Measurements from ENCODE around the gene RSL1D1.
"Not testable (repeated sequence)": the region's sequence is repeated elsewhere in the genome, so short reads cannot be mapped to it uniquely, and the experiment has no call there.

The RSL1D1 gene

DNA sequence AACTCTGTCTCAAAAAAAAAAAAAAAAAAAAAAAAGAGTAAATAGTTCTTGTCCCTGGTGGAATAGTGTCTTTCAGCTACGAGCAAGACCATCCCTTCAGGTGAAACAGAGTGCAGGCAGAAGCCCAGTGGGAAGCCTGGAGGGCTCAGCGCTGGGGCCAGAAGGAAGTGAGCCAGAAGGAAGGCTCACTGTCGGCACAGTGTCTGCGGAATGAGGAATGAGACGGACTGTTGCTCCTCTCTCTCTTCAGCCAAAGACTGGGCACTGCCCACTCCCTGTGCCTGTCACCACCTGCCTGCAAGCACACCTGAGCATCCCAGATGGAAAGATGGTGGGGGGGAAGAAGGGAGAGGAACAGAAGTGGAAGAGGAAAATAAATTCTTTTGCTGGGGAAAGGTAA lies 7.5 kb downstream of the RSL1D1 start:
- no peak for DNase-seq (ENCODE audit: low spot score)

DNA sequence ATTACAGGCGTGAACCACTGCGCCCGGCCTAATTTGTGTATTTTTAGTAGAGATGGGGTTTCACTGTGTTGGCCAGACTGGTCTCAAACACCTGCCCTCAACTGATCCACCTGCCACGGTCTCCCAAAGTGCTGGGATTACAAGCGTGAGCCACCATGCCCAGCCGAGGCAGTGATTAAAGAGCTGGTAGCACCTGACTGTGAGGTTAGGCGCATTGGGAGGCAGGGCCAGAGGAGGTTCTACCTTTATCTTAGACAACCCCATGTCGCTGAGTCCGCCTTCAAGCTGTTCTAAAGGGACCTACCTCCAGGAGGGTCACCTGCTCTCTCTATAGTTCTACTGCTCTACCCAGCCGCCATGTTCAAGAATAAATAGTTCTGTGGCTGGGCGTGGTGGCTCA lies 8.1 kb downstream of the RSL1D1 start:
- no peak for DNase-seq (ENCODE audit: low spot score)

DNA sequence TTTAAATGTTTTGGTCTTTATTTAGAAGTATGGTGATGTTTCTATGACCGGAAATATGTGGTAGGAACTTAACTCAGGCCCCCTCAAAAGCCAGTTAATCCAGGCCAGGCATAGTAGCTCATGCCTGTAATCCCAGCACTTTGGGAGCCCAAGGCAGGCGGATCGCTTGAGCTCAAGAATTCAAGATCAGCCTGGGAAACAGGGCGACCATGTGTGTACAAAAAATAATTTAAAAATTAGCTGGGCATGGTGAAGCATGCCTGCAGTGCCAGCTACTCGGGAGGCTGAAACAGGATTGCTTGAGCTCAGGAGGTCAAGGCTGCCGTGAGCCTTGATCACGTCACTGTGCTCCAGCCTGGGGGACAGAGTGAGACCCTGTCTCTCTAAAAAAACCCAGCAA lies 10.3 kb downstream of the RSL1D1 start:
- DNase-seq (ENCODE audit: low spot score) = no peak

DNA sequence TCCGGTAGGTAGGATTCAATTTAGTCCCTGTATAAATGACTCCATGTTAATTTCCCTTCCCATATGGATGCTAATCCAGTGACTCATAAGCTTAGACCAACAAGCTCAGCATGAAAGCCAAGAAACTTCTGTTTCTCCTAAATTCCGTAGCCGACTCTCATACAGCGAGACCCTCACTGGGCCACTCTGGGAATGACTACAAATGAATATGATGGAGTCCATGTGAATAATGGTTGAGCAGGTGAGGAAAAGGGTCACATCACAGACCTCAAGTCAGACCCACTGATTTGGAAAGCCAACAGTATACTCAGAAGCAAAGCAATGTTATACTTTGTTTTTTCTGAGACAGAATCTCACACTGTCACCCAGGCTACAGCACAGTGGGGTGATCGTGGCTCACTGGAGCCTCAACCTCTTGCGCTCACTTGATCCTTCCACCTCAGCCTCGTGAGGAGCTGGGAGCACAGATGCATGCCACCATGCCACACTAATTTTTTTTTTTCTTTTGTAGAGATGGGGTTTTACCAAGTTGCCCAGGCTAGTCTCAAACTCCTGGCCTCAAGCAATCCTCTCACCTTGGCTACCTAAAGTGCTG lies 14.6 kb downstream of the RSL1D1 start:
- DNase-seq (ENCODE audit: low spot score) = no peak

DNA sequence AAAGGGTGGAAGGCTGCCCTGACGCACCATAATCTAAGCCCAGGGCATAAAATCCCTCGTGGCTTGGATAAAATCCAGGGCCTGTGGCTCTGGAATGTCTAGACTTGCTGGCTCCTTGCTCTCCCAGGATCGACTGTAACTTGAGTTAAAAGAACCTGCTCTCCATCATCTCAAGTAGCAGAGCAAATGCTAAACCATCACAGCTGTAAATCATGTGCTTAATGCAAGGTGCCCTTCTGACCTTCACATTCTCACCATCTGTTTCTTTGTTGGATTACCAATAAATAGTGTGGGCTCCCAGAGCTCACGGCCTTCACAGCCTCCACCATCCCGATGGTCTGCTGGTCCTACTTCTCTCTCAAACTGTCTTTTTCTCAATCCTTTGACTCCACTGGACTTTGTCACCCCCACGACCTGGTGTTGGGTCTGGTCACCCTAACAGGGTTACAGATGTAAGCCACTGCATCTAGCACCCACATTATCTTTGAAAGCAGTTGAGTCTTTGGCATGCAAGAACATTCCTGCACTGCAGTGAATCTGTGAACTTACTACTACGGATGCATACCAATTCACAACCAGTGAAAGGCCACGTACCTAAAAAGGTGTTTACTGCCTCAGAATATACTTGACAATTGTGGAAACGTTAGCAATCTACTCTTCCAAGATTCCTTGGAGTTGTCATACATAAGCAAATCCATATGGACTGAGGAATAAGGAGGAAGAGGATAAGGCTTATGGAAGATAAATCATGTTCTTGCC lies 15.3 kb downstream of the RSL1D1 start:
- DNase-seq (ENCODE audit: low spot score) = no peak

DNA sequence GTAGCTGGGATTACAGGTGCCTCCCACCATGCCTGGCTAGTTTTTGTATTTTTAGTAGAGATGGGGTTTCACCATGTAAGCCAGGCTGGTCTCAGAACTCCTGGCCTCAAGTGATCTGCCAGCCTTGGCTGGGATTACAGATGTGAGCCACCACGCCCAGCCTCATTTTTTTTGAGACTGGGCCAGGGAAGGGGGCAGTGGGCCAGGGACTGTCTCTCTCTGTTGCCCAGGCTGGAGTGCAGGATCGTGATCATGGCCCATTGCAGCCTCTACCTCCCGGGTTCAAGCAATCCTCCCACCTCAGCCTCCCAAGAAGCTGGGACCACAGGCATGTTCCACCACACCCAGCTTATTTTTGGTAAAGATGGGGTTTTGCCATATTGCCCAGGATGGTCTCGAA lies 16.0 kb downstream of the RSL1D1 start:
- DNase-seq (ENCODE audit: low spot score) = no peak

DNA sequence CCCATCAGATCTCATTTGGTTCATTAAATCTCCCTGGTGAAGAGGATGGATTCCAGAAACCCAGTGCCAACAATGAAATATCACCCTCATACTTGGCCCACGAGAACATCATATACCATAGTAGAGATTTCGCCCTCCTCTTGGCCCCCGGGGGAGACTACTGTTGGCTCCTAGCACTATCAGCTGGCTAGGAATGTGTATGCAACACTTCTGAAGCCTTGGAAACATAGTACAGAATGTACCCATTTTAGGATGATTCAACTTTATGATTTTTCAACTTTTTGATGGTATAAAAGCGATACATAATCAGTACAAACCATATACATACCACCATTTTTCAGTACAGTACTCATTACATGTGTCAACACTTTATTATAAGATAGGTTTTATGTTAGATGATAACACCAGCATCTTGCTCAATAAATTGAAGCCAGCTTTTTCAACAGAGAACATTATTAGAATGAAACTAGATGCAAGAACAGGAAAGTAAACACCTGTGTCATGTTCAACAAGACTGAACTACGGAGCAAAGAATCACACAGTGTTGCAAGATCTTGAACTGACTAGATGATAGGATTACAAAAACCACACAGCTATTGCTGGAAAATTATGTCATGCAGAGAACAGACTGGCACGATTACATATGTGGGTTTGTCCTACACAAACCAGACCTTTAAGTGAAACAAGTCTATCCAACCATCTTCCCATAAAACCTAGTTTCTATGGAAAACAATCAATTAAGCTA lies 17.2 kb downstream of the RSL1D1 start:
- no peak for DNase-seq (ENCODE audit: low spot score)

DNA sequence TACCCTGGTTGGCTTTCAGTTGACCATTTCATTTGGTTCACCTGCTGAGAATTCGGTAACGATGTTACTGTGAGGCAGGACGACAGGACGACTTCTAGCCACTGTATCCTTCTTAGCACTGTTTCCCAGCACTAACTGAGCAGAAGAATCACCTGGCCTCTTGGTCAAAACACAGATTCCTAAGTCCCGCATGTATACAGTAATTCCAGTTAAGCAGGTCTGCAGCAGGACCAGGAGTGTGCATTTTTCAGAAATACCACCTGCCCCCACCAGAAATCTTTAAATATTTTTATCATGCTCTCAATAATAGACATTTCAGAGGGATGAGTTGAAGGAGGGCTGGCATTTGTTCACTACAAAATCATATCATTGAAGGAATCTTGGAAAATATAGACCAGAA lies 22.6 kb downstream of the RSL1D1 start:
- DNase-seq (ENCODE audit: low spot score) = no peak

DNA sequence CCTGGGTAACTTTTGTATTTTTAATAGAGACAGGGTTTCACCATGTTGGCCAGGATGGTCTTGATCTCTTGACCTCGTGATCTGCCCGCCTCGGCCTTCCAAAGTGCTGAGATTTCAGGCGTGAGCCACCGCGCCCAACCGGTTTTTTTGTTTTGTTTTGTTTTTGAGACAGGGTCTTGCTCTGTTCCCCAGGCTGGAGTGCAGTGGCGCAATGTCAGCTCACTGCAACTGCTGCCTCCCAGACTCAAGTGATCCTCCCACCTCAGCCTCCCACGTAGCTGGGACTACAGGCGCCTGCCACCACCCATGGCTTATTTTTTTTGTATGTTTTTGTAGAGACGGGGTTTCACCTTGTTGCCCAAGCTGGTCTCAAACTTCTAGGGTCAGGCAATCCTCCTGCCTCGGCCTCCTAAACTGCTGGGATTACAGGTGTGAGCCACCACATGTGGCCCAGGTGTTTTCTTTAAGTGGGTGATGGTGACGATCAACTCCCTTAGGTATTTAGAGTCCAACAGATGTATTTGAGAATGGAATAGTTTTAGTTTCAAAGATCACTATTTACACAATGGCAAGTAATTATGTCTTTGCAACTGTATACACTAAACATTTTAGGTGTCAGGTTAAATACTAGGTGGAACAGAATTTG lies 25.7 kb downstream of the RSL1D1 start:
- not testable (repeated sequence) for DNase-seq (ENCODE audit: low spot score)

DNA sequence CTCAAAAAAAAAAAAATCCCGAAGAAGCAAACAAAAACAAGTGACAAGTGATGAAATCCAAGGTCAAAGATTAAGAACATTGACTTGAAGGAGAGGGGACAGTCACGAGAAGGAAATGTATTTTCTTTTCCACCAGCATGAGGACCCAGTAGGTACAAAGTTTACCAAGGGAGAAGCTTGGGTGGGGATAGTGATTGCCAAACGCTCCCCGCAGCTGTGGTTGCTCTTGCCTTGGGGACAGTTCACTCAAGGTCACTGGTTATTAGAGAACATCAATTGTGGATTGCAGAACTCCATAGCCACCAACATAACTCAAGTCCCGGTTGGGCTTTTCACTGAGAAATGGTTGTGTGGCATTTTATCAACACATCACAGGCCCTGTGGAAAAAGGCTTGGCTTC lies 27.0 kb downstream of the RSL1D1 start:
- DNase-seq (ENCODE audit: low spot score) = no peak

DNA sequence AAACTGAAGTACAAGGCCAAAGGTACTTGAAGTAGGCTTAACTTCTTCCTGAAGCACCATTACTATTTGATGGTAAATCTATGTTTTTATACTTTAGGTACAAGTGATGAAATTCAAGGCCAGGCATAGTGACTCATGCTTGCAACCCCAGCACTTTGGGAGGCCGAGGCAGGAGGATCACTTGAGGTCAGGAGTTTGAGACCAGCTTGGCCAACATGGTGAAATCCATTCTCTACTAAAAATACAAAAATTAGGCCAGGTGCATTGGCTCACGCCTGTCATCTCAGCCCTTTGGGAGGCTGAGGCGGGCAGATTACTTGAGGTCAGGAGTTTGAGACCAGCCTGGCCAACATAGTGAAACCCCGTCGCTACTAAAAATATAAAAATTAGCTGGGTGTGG lies 27.7 kb downstream of the RSL1D1 start:
- not testable (repeated sequence) for DNase-seq (ENCODE audit: low spot score)

DNA sequence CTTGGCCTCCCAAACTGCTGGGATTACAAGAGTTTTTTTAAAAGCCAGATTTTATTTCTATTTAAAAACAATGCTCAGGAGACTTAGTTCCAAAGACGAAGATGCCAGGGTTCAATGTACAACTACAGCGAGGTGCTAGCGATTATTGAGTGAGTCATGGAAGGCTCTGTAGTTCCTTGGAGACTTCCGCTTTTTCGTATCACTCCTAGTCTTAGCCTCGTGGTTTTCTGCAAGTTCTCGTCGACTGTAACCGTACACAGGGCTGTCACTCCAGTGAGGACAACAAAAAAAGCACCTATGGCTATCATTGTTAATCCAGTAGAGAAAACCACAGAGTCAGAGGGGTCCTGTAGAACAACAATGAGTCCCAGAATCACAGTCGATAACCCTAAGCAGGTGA lies 31.5 kb downstream of the RSL1D1 start:
- no peak for DNase-seq (ENCODE audit: low spot score)

DNA sequence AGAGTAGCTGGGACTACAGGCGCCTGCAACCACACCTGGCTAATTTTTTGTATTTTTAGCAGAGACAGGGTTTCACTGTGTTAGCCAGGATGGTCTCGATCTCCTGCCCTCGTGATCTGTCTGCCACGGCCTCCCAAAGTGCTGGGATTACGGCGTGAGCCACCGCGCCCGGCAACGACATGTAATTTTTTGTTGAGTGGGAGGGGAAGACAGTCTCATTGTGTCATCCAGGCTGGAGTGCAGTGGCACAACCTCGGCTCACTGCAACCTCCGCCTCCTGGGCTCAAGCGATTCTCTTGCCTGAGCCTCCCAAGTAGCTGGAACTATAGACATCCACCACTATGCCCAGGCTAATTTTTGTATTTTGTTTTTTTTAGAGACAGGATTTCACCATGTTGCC lies 32.4 kb downstream of the RSL1D1 start:
- DNase-seq (ENCODE audit: low spot score) = not testable (repeated sequence)

DNA sequence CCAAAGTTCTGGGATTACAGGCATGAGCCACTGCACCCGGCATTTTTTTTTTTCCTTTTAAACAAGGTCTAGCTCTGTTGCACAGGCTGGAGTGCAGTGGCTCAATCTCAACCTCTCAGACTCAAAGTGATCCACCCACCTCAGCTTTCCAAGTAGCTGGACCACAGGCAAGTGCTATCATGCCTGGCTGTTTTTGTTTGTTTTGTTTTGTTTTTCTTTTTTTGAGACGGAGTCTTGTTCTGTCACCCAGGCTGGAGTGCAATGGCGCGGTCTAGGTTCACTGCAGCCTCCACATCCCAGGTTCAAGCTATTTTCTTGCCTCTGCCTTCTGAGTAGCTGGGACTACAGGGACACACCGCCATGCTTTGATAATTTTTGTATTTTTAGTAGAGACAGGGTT lies 35.2 kb downstream of the RSL1D1 start:
- no peak for DNase-seq (ENCODE audit: low spot score)

DNA sequence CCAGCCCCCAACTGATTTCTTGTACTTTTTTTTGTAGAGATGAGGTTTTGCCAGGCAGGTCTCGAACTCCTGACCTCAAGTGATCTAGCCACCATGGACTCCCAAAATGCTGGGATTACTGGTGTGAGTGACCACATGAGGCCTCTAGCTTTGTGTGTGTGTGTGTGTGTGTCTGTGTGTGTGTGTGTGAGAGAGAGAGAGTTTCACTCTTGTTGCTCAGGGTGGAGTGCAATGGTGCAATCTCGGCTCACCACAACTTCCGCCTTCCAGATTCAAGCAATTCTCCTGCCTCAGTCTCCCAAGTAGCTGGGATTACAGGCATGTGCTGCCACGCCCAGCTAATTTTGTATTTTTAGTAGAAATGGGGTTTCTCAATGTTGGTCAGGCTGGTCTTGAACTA lies 36.5 kb downstream of the RSL1D1 start:
- not testable (repeated sequence) for DNase-seq (ENCODE audit: low spot score)

DNA sequence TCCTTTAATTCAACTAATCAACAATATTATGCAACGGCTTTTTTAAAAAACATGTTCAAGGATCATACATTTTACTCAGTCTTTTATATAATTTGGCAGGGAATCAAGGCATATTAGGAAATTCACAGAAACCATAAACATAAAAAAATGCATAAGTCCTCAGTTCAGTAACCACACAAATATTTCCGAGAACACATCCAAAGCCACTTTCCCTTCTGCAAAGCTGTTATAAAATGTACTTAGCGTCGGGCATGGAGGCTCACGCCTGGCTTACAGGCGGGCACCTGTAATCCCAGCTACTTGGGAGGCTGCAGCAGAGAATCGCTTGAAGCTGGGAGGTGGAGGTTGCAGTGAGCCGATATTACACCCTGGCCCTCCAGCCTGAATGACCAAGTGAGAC lies 44.6 kb downstream of the RSL1D1 start:
- no peak for DNase-seq (ENCODE audit: low spot score)

DNA sequence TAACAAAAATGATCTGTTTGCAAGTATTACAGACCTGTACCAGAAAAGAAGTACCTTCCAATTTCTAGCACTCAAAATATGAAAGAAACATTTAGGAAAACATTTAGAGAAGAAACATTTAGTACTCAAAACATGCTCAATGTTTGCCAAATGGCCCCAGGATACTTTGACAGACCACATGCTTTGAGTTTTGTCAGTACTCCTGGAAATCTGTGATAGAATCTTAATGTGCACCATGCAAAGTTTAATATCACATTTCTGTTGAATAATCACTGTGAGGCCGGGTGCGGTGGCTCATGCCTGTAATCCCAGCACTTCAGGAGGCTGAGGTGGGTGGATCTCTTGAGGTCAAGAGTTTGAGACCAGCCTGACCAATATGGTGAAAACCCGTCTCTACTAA lies 45.8 kb downstream of the RSL1D1 start:
- DNase-seq (ENCODE audit: low spot score) = no peak

DNA sequence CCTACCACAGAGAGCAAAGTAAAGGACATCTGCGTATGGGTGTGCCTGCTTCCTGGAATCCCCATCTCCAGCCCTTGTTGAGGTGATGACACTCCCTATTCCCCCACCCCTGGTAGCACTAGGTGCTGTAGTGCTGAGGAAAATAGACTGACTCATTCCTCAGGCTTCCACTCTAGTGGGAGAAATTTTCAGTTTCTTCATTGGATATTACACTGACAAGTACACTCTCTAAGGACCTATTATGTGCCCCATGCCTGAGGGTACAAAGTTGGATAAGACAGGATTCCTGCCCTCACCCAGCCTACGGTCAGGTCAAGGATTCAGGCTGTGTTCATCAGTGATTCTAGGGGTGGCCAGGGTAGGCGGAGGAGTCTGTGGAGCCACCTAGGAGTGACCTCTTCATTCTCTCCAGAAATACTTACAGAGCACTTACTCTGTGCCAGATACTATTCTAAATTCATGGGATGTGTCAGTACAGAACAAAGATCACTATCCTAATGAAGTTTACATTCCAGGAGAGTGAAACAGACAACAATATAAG lies 49.8 kb downstream of the RSL1D1 start:
- no peak for DNase-seq (ENCODE audit: low spot score)

DNA sequence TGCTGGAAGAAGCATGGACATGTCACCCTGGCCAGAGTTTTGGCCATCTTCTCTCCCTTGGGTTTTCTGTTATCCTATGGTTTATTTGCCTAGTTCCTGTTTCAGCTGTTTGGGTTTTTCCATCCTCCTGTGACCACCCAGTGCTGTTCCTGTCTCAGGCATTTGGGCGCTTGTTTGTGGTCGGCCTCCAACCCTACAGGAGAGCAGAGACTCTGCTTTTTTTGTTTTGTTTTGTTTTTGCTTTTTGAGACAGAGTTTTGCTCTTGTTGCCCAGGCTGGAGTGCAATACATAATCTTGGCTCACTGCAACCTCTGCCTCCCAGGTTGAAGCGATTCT lies 51.0 kb downstream of the RSL1D1 start:
- no peak for DNase-seq (ENCODE audit: low spot score)

DNA sequence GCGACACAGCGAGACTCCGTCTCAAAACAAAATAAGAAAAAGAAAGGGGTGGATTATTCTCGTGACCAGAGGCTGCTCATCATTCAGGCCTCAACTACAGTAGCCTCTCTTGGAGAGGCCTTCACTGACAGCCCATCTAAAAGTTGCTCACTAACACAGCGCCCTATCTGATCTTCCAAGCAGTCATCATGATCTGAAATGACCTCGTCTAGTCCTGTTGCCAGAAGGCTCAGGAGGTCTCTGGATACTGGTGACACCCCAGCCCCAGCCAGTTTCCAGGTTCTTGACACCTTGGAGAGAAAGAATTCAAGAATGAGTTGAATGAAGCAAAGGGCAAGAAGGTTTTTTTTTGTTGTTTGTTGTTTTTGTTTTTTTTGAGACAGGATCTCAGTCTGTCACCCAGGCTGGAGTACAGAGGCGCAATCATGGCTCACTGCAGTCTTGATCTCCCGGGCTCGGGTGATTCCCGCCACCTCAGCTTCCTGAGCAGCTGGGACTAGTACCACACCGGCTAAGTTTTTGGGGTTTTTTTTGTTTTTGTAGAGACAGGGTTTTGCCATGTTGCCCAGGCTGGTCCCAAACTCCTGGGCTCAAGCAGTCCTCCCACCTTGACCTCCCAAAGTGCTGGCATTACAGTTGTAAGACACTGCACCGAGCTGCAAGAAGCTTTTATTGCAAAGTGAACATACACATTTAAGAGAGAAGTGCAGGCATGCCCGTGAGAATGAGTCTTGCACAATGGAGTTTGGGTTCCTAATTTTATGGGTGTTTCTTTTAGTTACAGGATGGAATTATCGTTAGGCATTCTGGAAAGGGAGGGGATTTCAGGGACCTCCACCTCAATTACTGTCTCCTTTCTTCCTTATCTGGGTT lies 51.6 kb downstream of the RSL1D1 start:
- no peak for DNase-seq (ENCODE audit: low spot score)

DNA sequence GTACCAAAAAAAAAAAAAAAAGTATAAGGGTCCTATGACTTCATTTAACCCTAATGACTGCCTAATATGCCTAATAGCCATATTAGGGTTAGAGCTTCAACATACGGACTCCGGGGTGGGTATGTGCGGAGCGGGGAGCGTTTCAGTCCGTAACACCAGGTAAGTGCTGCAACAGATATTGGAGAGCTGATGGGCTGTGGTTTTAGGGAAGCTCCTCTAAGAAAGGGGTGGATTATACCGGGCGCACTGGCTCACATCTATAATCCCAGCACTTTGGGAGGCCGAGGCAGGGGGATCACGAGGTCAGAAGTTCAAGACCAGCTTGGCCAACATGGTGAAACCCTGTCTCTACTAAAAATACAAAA lies 52.3 kb downstream of the RSL1D1 start:
- DNase-seq (ENCODE audit: low spot score) = no peak

DNA sequence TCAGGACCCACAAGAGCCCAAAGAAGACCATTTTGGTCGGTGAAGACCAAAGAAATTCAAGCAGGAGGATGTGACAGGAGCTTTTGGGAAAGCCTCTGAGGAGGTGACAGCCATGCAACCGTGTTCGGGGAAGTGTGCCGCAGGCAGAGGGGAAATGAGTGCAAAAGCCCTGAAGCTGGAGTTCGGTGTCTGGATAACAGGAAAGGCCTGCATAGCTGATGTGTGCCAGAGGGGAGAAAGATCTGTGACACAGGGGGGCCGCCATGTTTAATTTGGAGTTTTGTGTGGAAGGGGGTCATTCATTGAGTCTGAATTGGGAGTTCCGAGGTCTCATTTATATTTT lies 53.4 kb downstream of the RSL1D1 start:
- peak; percentile 43 for DNase-seq (ENCODE audit: low spot score)

All from kidney capillary endothelial cell (primary cell).